Caco-2 (cell line): ENCODE measurements around the gene NUP93. TPM values are rescaled to one million over a fixed set of nuclear protein-coding genes. Genes with fewer than 3 reads are reported as not detected.

ENCODE experiments used
- BruUV-seq: library from RNA; stranded (reverse); fragments of 400-500 nt; replicated peaks from 2 replicates; lab custom pipeline; 2021; lab: Mats Ljungman, UMichigan
- CTCF ChIA-PET: fragments of 300-600 bp; sonication (Branson Sonifier 250); formaldehyde crosslinking; loops from one replicate; lab custom pipeline; 2022; ENCODE audit warnings: antibody characterized with exemption; lab: Charles Lee
- POLR2A ChIA-PET: fragments of 300-600 bp; sonication (Branson Sonifier 250); formaldehyde crosslinking; loops from one replicate; lab custom pipeline; 2022; ENCODE audit warnings: antibody characterized with exemption; lab: Charles Lee
- DNase-seq, 2 experiments: peaks; one replicate each; pipeline versions ENCODE4 v3.0.0 to v3.0.0-alpha.2; 2020 to 2022
- H3K27me3 ChIP-seq: replicated peaks from 2 replicates; pipeline ENCODE4 v1.6.0; 2011; ENCODE audit warnings: low read length; ENCODE audit not compliant: control insufficient read depth, insufficient read depth
- H3K36me3 ChIP-seq: 2 replicates; pipeline ENCODE4 v1.5.1; 2011; ENCODE audit warnings: low read length; ENCODE audit not compliant: control insufficient read depth, insufficient read depth
- H3K4me1 ChIP-seq: fragments of 250-450 bp; sonication (Bioruptor Pico); 2 replicates; pipeline ENCODE4 v1.5.1; 2020; ENCODE audit warnings: mild to moderate bottlenecking
- H3K4me3 ChIP-seq: 2 replicates; pipeline ENCODE4 v1.5.1; 2011; ENCODE audit warnings: low read depth, mild to moderate bottlenecking, control low read depth, low read length
- H3K9me3 ChIP-seq: fragments of 250-450 bp; sonication (Bioruptor Pico); 2 replicates; pipeline ENCODE4 v1.5.1; 2020; ENCODE audit warnings: mild to moderate bottlenecking, moderate library complexity
- H3K27ac Mint-ChIP-seq: one replicate; pipeline ENCODE4 v1.8.0; 2022; ENCODE audit warnings: mixed read lengths; ENCODE audit not compliant: unreplicated experiment
- H3K27me3 Mint-ChIP-seq: one replicate; pipeline ENCODE4 v1.8.0; 2022; ENCODE audit warnings: mixed read lengths; ENCODE audit not compliant: insufficient read depth, unreplicated experiment
- H3K36me3 Mint-ChIP-seq: one replicate; pipeline ENCODE4 v1.8.0; 2022; ENCODE audit warnings: mild to moderate bottlenecking, mixed read lengths; ENCODE audit not compliant: insufficient read depth, unreplicated experiment
- H3K4me1 Mint-ChIP-seq: one replicate; pipeline ENCODE4 v1.8.0; 2022; ENCODE audit warnings: low read depth, mixed read lengths; ENCODE audit not compliant: unreplicated experiment
- H3K4me3 Mint-ChIP-seq: one replicate; pipeline ENCODE4 v1.8.0; 2022; ENCODE audit warnings: mild to moderate bottlenecking, moderate library complexity, mixed read lengths; ENCODE audit not compliant: unreplicated experiment
- H3K9me3 Mint-ChIP-seq: one replicate; pipeline ENCODE4 v1.8.0; 2022; ENCODE audit warnings: mixed read lengths; ENCODE audit not compliant: unreplicated experiment
- intact Hi-C: fragments of 100-400 bp; cut with micrococcal nuclease; formaldehyde crosslinking; loops from one replicate; pipeline ENCODE4 v1.10.0; 2022; ENCODE audit not compliant: unreplicated experiment
- total RNA-seq: library from RNA; stranded (reverse); gene quantifications from 2 replicates; pipeline ENCODE4 v1.2.3, GENCODE V29; 2022
- TF ChIP-seq, protein P1 (sequence below), 2 experiments: fragments of 200-600 bp in 1 of 2; IDR thresholded peaks; 1 replicate in 1 of 2; 2 replicates in 1 of 2; pipeline versions ENCODE4 v1.5.1 to v1.8.0; 2011 to 2022; ENCODE audit warnings: antibody characterized with exemption in 1 of 2, control low read depth in 1 of 2, inconsistent platforms in 1 of 2, low read depth in 1 of 2, low read length in 1 of 2, mild to moderate bottlenecking in 1 of 2, moderate library complexity in 1 of 2; ENCODE audit not compliant: insufficient read depth in 1 of 2, severe bottlenecking in 1 of 2, unreplicated experiment in 1 of 2

The NUP93 gene
- total RNA-seq, 1 experiment from 2014 or later, result 148 TPM

- Mint-ChIP-seq H3K9me3 (no peaks in the 10 kb centered on the region), H3K4me3 (no peak overlapping the region), H3K27me3 (peaks cover 8% of the 10 kb centered on the region), H3K27ac (no peak overlapping the region), H3K36me3 (no peaks in the 10 kb centered on the region), H3K4me1 (no peaks in the 10 kb centered on the region)
- ChIA-PET POLR2A (no interaction called here), CTCF (interaction anchor here (0.6 to 1.2 kb wide), 2 partner anchors 9 to 101 kb away, joined by 3 to 4 read pairs; partner anchors contain the start of gene MT2A)
- no peak for DNase-seq
- Histone ChIP-seq H3K9me3 (no peaks in the 10 kb centered on the region), H3K27me3 (no peaks in the 10 kb centered on the region), H3K4me3 (no peak overlapping the region), H3K36me3 (no peaks in the 10 kb centered on the region), H3K4me1 (no peaks in the 10 kb centered on the region)
- TF ChIP-seq, protein P1, sequence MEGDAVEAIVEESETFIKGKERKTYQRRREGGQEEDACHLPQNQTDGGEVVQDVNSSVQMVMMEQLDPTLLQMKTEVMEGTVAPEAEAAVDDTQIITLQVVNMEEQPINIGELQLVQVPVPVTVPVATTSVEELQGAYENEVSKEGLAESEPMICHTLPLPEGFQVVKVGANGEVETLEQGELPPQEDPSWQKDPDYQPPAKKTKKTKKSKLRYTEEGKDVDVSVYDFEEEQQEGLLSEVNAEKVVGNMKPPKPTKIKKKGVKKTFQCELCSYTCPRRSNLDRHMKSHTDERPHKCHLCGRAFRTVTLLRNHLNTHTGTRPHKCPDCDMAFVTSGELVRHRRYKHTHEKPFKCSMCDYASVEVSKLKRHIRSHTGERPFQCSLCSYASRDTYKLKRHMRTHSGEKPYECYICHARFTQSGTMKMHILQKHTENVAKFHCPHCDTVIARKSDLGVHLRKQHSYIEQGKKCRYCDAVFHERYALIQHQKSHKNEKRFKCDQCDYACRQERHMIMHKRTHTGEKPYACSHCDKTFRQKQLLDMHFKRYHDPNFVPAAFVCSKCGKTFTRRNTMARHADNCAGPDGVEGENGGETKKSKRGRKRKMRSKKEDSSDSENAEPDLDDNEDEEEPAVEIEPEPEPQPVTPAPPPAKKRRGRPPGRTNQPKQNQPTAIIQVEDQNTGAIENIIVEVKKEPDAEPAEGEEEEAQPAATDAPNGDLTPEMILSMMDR (IDR thresholded peaks at IDR 0.05; ENCODE audit: insufficient read depth in 1 of 2, low read depth in 1 of 2, low read length in 1 of 2, severe bottlenecking in 1 of 2, unreplicated experiment in 1 of 2), result no peak
- no TSS peak for BruUV-seq
- intact Hi-C loops, result no loop called here
These were observed 21.1 kb upstream of the NUP93 start for GRCh38 chr16:56708525-56709442.

- TF ChIP-seq, protein P1 (IDR thresholded peaks at IDR 0.05; ENCODE audit: insufficient read depth in 1 of 2, low read depth in 1 of 2, low read length in 1 of 2, severe bottlenecking in 1 of 2, unreplicated experiment in 1 of 2), result no peak
- no peak overlapping the region for H3K27ac Mint-ChIP-seq
- H3K4me1 Mint-ChIP-seq, result no peaks in the 10 kb centered on the region
- H3K27me3 Mint-ChIP-seq, result peaks cover 8% of the 10 kb centered on the region
- no peak overlapping the region for H3K4me3 ChIP-seq
- no peak for DNase-seq
- H3K4me3 Mint-ChIP-seq, result no peak overlapping the region
- H3K36me3 ChIP-seq, result no peaks in the 10 kb centered on the region
- POLR2A ChIA-PET, result no interaction called here
- no TSS peak for BruUV-seq
- CTCF ChIA-PET, result interaction anchor here (1.2 kb wide), 1 partner anchor 101 kb away, joined by 3 read pairs; the partner anchor contains the start of gene MT2A
- H3K4me1 ChIP-seq, result no peaks in the 10 kb centered on the region
- intact Hi-C loops, result no loop called here
- H3K36me3 Mint-ChIP-seq, result no peaks in the 10 kb centered on the region
- no peaks in the 10 kb centered on the region for H3K27me3 ChIP-seq
- H3K9me3 Mint-ChIP-seq, result no peaks in the 10 kb centered on the region
- no peaks in the 10 kb centered on the region for H3K9me3 ChIP-seq
These were observed 20.4 kb upstream of the NUP93 start for GRCh38 chr16:56709443-56710040.

- H3K27me3 Mint-ChIP-seq, result peaks cover 8% of the 10 kb centered on the region
- DNase-seq, result no peak
- TF ChIP-seq, protein P1 (IDR thresholded peaks at IDR 0.05; ENCODE audit: insufficient read depth in 1 of 2, low read depth in 1 of 2, low read length in 1 of 2, severe bottlenecking in 1 of 2, unreplicated experiment in 1 of 2), result no peak
These were observed 19.7 kb upstream of the NUP93 start for GRCh38 chr16:56710181-56710737.

More at GRCh38 chr16:56710181-56710737, 19.7 kb upstream of the NUP93 start:
- intact Hi-C loops, result no loop called here
- no peak overlapping the region for H3K4me3 ChIP-seq
- Mint-ChIP-seq H3K9me3 (no peaks in the 10 kb centered on the region), H3K27ac (no peak overlapping the region), H3K4me1 (no peaks in the 10 kb centered on the region), H3K36me3 (no peaks in the 10 kb centered on the region), H3K4me3 (no peak overlapping the region)
- ChIA-PET POLR2A (interaction anchor here (0.5 kb wide), 1 partner anchor 1418 kb away, joined by 6 read pairs; no protein-coding TSS in a partner anchor), CTCF (no interaction called here)
- H3K9me3 ChIP-seq, result no peaks in the 10 kb centered on the region
- H3K36me3 ChIP-seq, result no peaks in the 10 kb centered on the region
- no peaks in the 10 kb centered on the region for H3K27me3 ChIP-seq
- no TSS peak for BruUV-seq
- no peaks in the 10 kb centered on the region for H3K4me1 ChIP-seq
